ENCODE data around the gene PTPRM.

The PTPRM gene

GRCh38 chr18:7784171-7784570 is 217.1 kb downstream of the PTPRM start:
- no peaks in the 10 kb centered on the region for H3K79me2 ChIP-seq (ENCODE audit: insufficient read depth, low read depth)
- no peak overlapping the region for H3K9ac ChIP-seq
- H2AFZ ChIP-seq (ENCODE audit: low read depth): no peak overlapping the region
- H3K4me3 ChIP-seq (IDR thresholded peaks at IDR 0.05; ENCODE audit: insufficient read depth, low read depth, low read length): no peak overlapping the region
- no peak overlapping the region for H3K4me2 ChIP-seq
- TF ChIP-seq CTCF (conservative IDR thresholded peaks at IDR 0.05; ENCODE audit: low read depth, low read length): no peak
- H3K4me1 ChIP-seq (ENCODE audit: low read depth, poor library complexity, severe bottlenecking): no peaks in the 10 kb centered on the region
- no peaks in the 10 kb centered on the region for H4K20me1 ChIP-seq (ENCODE audit: insufficient read depth)
- H3K36me3 ChIP-seq (ENCODE audit: insufficient read depth): no peaks in the 10 kb centered on the region
- H3K27ac ChIP-seq: no peak overlapping the region
- no peaks in the 10 kb centered on the region for H3K27me3 ChIP-seq (ENCODE audit: insufficient read depth, low read depth)

GRCh38 chr18:7786569-7786968 is 219.5 kb downstream of the PTPRM start:
- no peaks in the 10 kb centered on the region for H3K27me3 ChIP-seq (ENCODE audit: insufficient read depth, low read depth)
- H3K4me1 ChIP-seq (ENCODE audit: low read depth, poor library complexity, severe bottlenecking): no peaks in the 10 kb centered on the region
- H3K79me2 ChIP-seq (ENCODE audit: insufficient read depth, low read depth): no peaks in the 10 kb centered on the region

GRCh38 chr18:7787339-7787738 is 220.2 kb downstream of the PTPRM start:
- Histone ChIP-seq H3K27me3 (ENCODE audit: insufficient read depth, low read depth) (no peaks in the 10 kb centered on the region), H2AFZ (ENCODE audit: low read depth) (no peak overlapping the region), H3K79me2 (ENCODE audit: insufficient read depth, low read depth) (no peaks in the 10 kb centered on the region), H3K27ac (no peak overlapping the region), H3K36me3 (ENCODE audit: insufficient read depth) (no peaks in the 10 kb centered on the region), H3K4me3 (IDR thresholded peaks at IDR 0.05; ENCODE audit: insufficient read depth, low read depth, low read length) (no peak overlapping the region), H3K9ac (no peak overlapping the region), H3K4me1 (ENCODE audit: low read depth, poor library complexity, severe bottlenecking) (no peaks in the 10 kb centered on the region), H4K20me1 (ENCODE audit: insufficient read depth) (no peaks in the 10 kb centered on the region), H3K4me2 (no peak overlapping the region)
- no peak for TF ChIP-seq CTCF (conservative IDR thresholded peaks at IDR 0.05; ENCODE audit: low read depth, low read length)

More at GRCh38 chr18:7786569-7786968, 219.5 kb downstream of the PTPRM start:
- H2AFZ ChIP-seq (ENCODE audit: low read depth): no peak overlapping the region
- H3K4me3 ChIP-seq (IDR thresholded peaks at IDR 0.05; ENCODE audit: insufficient read depth, low read depth, low read length): no peak overlapping the region
- TF ChIP-seq CTCF (conservative IDR thresholded peaks at IDR 0.05; ENCODE audit: low read depth, low read length): no peak
- no peak overlapping the region for H3K9ac ChIP-seq
- no peaks in the 10 kb centered on the region for H3K36me3 ChIP-seq (ENCODE audit: insufficient read depth)
- H3K27ac ChIP-seq: no peak overlapping the region
- H4K20me1 ChIP-seq (ENCODE audit: insufficient read depth): no peaks in the 10 kb centered on the region
- no peak overlapping the region for H3K4me2 ChIP-seq

GRCh38 chr18:7789856-7790552 is 222.9 kb downstream of the PTPRM start:
- no peaks in the 10 kb centered on the region for H4K20me1 ChIP-seq (ENCODE audit: insufficient read depth)
- no peaks in the 10 kb centered on the region for H3K27me3 ChIP-seq (ENCODE audit: insufficient read depth, low read depth)
- peak; percentile 37 for TF ChIP-seq CTCF (conservative IDR thresholded peaks at IDR 0.05; ENCODE audit: low read depth, low read length)
- no peak overlapping the region for H3K4me3 ChIP-seq (IDR thresholded peaks at IDR 0.05; ENCODE audit: insufficient read depth, low read depth, low read length)
- H3K36me3 ChIP-seq (ENCODE audit: insufficient read depth): no peaks in the 10 kb centered on the region
- H3K4me2 ChIP-seq: no peak overlapping the region
- H3K79me2 ChIP-seq (ENCODE audit: insufficient read depth, low read depth): no peaks in the 10 kb centered on the region
- no peak overlapping the region for H2AFZ ChIP-seq (ENCODE audit: low read depth)
- no peak overlapping the region for H3K9ac ChIP-seq
- no peak overlapping the region for H3K27ac ChIP-seq
- no peaks in the 10 kb centered on the region for H3K4me1 ChIP-seq (ENCODE audit: low read depth, poor library complexity, severe bottlenecking)

All from KMS-11 (cell line).